ENCODE measurements around the gene PDE7B. TPM values are rescaled to one million over a fixed set of nuclear protein-coding genes. Genes with fewer than 3 reads are reported as not detected.
A peak's percentile ranks its signal among the peaks of the same experiment; 100 is the strongest.

PDE7B gene
- total and polyA plus RNA-seq, 2 experiments from 2014 or later: 3.1 to 6.8 TPM

GRCh38 chr6:135974426-135974825 is 122.9 kb downstream of the PDE7B start:
- in situ Hi-C loops (cut with MboI): no loop called here
- peak; percentile 16 for DNase-seq

GRCh38 chr6:135976585-135976984 is 125.1 kb downstream of the PDE7B start:
- no peaks in the 10 kb centered on the region for H3F3A ChIP-seq (ENCODE audit: insufficient read depth)
- no peaks in the 10 kb centered on the region for H3K36me3 ChIP-seq (ENCODE audit: low read depth)
- no peak for DNase-seq
- H3K9ac ChIP-seq: no peak overlapping the region
- no peaks in the 10 kb centered on the region for H3K9me2 ChIP-seq (ENCODE audit: insufficient read depth)
- H3K9me3 ChIP-seq (ENCODE audit: low read depth): no peaks in the 10 kb centered on the region
- no peak overlapping the region for H3K4me2 ChIP-seq (ENCODE audit: unreplicated experiment)
- in situ Hi-C loops (cut with MboI): no loop called here
- no peak overlapping the region for H3K27ac ChIP-seq
- no peak overlapping the region for H3K4me3 ChIP-seq
- no peaks in the 10 kb centered on the region for H3K4me1 ChIP-seq (ENCODE audit: insufficient read depth)
- H3K27me3 ChIP-seq (replicated peaks; ENCODE audit: insufficient read depth): no peaks in the 10 kb centered on the region
- H2AFZ ChIP-seq: no peak overlapping the region
- H3K79me2 ChIP-seq (ENCODE audit: insufficient read depth): no peaks in the 10 kb centered on the region
- TF ChIP-seq EZH2 (IDR thresholded peaks at IDR 0.05; ENCODE audit: insufficient read depth, poor library complexity, severe bottlenecking) (no peak), EZH2phosphoT487 (IDR thresholded peaks at IDR 0.05; ENCODE audit: insufficient read depth, low read depth) (no peak)
- no peaks in the 10 kb centered on the region for H4K20me1 ChIP-seq (ENCODE audit: insufficient read depth)

More at GRCh38 chr6:135974426-135974825, 122.9 kb downstream of the PDE7B start:
- H3F3A ChIP-seq (ENCODE audit: insufficient read depth): no peaks in the 10 kb centered on the region
- WGBS, 2 experiments (ENCODE audit: low coverage in 1 of 2, low lambda C conversion rate in 2 of 2, missing lambda C conversion rate in 2 of 2): 32 to 33% methylated on average over 1 of the region's 1 CpG
- no peaks in the 10 kb centered on the region for H3K9me3 ChIP-seq (ENCODE audit: low read depth)
- TF ChIP-seq EZH2 (IDR thresholded peaks at IDR 0.05; ENCODE audit: insufficient read depth, poor library complexity, severe bottlenecking) (no peak), EZH2phosphoT487 (IDR thresholded peaks at IDR 0.05; ENCODE audit: insufficient read depth, low read depth) (no peak)
- no peaks in the 10 kb centered on the region for H3K36me3 ChIP-seq (ENCODE audit: low read depth)
- no peak overlapping the region for H3K4me3 ChIP-seq
- H3K4me2 ChIP-seq (ENCODE audit: unreplicated experiment): no peak overlapping the region
- H3K79me2 ChIP-seq (ENCODE audit: insufficient read depth): no peaks in the 10 kb centered on the region
- H4K20me1 ChIP-seq (ENCODE audit: insufficient read depth): no peaks in the 10 kb centered on the region
- H2AFZ ChIP-seq: no peak overlapping the region
- no peak overlapping the region for H3K27ac ChIP-seq
- H3K4me1 ChIP-seq (ENCODE audit: insufficient read depth): no peaks in the 10 kb centered on the region
- H3K27me3 ChIP-seq (replicated peaks; ENCODE audit: insufficient read depth): no peaks in the 10 kb centered on the region
- no peak overlapping the region for H3K9ac ChIP-seq
- H3K9me2 ChIP-seq (ENCODE audit: insufficient read depth): no peaks in the 10 kb centered on the region

GRCh38 chr6:135983093-135983492 is 131.6 kb downstream of the PDE7B start:
- Histone ChIP-seq H3K79me2 (ENCODE audit: insufficient read depth) (no peaks in the 10 kb centered on the region), H3K4me2 (ENCODE audit: unreplicated experiment) (no peak overlapping the region), H3K4me3 (no peak overlapping the region), H3K36me3 (ENCODE audit: low read depth) (no peaks in the 10 kb centered on the region), H3K9me2 (ENCODE audit: insufficient read depth) (no peaks in the 10 kb centered on the region), H3K9me3 (ENCODE audit: low read depth) (no peaks in the 10 kb centered on the region), H3K4me1 (ENCODE audit: insufficient read depth) (peaks cover 10% of the 10 kb centered on the region), H3K9ac (no peak overlapping the region), H2AFZ (no peak overlapping the region), H3K27ac (no peak overlapping the region), H4K20me1 (ENCODE audit: insufficient read depth) (no peaks in the 10 kb centered on the region), H3K27me3 (replicated peaks; ENCODE audit: insufficient read depth) (no peaks in the 10 kb centered on the region), H3F3A (ENCODE audit: insufficient read depth) (0 out of 2 replicates have a peak, but pooled peaks cover 11% of the 10 kb centered on the region)
- in situ Hi-C loops (cut with MboI): no loop called here
- WGBS, 2 experiments (ENCODE audit: low coverage in 1 of 2, low lambda C conversion rate in 2 of 2, missing lambda C conversion rate in 2 of 2): 58% methylated on average over 3 of the region's 3 CpGs
- peak; percentile 8 for DNase-seq
- TF ChIP-seq EZH2 (IDR thresholded peaks at IDR 0.05; ENCODE audit: insufficient read depth, poor library complexity, severe bottlenecking): no peak
- TF ChIP-seq EZH2phosphoT487 (IDR thresholded peaks at IDR 0.05; ENCODE audit: insufficient read depth, low read depth): no peak

GRCh38 chr6:135983718-135984343 is 132.3 kb downstream of the PDE7B start:
- Histone ChIP-seq H3F3A (ENCODE audit: insufficient read depth) (0 out of 2 replicates have a peak, but pooled peaks cover 11% of the 10 kb centered on the region), H3K4me3 (no peak overlapping the region), H3K9ac (no peak overlapping the region), H4K20me1 (ENCODE audit: insufficient read depth) (no peaks in the 10 kb centered on the region), H2AFZ (no peak overlapping the region), H3K9me3 (ENCODE audit: low read depth) (no peaks in the 10 kb centered on the region), H3K4me1 (ENCODE audit: insufficient read depth) (peaks cover 10% of the 10 kb centered on the region), H3K27ac (no peak overlapping the region), H3K79me2 (ENCODE audit: insufficient read depth) (no peaks in the 10 kb centered on the region), H3K36me3 (ENCODE audit: low read depth) (no peaks in the 10 kb centered on the region), H3K9me2 (ENCODE audit: insufficient read depth) (no peaks in the 10 kb centered on the region), H3K4me2 (ENCODE audit: unreplicated experiment) (no peak overlapping the region), H3K27me3 (replicated peaks; ENCODE audit: insufficient read depth) (no peaks in the 10 kb centered on the region)
- TF ChIP-seq EZH2phosphoT487 (IDR thresholded peaks at IDR 0.05; ENCODE audit: insufficient read depth, low read depth): no peak
- no peak for TF ChIP-seq EZH2 (IDR thresholded peaks at IDR 0.05; ENCODE audit: insufficient read depth, poor library complexity, severe bottlenecking)
- WGBS, 2 experiments (ENCODE audit: low coverage in 1 of 2, low lambda C conversion rate in 2 of 2, missing lambda C conversion rate in 2 of 2): 96% methylated on average over 4 of the region's 4 CpGs
- in situ Hi-C loops (cut with MboI): no loop called here
- no peak for DNase-seq
